GM18909 (cell line): ENCODE measurements around the gene LAMB3.

ENCODE experiments used
- ATAC-seq: cut with Tn5 transposase; IDR thresholded peaks from one replicate; pipeline ENCODE4 v1.9.1; 2021; ENCODE audit warnings: mild to moderate bottlenecking; ENCODE audit not compliant: unreplicated experiment, poor library complexity

Gene LAMB3

DNA sequence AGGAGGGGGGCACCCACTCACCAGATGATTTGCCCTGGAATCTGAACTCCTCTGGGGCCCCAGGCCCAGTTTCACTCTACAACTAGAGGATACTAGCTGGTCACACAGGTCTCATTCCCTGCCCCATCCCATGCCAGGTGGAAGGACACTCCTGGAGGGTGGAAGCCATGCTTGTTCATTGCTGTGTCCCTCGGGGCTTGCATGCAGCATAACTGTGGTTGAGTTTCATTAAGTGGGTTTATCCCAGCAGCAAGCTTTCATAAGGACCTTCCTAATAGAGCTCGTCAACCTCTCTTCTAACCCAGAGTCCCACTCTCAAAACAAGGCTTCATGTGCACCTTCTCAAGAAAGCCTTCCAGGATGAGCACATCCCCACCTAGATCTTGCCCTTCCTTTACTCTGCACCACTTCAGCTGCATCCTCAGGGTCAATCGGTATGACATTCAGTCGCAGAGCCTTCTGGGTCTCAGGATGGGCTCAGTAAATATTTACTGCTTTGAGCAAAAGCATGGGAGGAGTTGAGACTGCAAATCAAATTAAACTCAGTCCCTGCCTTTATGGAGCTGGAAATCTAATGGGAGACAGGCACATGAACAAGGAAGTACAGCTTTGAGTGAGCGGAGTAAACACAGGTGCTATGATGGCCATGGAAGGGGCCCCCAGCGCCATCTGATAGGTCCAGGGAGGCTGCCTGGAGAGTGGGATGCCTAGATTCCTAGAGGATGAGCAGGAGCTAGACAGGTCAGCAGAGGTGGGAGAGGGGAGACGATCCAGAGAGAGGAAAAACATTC, 32.3 kb downstream of the LAMB3 start:
- ATAC-seq, result no peak

DNA sequence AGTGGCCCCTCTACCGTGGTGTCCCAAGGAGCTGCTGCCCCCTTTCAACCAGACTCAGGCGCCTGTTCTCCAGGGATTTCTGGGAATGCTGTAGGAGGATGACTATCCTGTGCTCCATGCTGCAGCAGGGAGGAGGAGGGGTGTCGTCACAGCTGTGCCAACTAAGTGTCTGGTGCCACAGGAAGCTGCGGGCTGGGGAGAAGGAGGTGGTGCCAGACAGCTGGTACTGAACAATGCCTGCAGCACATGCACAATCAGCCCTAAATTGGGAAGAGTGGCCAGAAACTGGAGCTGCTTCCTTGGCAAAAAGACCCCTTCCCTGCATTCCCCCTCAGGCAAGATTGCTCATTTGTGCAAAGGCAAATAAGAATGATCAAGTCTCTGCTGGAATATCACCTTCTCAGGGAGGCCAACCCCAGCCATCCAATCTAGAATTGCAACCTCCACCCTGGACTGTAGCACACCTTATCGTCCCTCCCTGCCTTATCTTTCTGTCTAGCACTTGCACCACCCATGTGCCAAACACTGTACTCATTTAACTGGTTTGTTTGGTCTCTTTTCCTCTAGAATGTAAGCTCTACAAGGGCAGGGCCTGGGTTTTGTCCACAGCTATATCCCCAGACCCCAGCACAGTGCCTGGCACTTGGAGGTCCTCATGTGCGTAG, 33.3 kb downstream of the LAMB3 start:
- no peak for ATAC-seq

DNA sequence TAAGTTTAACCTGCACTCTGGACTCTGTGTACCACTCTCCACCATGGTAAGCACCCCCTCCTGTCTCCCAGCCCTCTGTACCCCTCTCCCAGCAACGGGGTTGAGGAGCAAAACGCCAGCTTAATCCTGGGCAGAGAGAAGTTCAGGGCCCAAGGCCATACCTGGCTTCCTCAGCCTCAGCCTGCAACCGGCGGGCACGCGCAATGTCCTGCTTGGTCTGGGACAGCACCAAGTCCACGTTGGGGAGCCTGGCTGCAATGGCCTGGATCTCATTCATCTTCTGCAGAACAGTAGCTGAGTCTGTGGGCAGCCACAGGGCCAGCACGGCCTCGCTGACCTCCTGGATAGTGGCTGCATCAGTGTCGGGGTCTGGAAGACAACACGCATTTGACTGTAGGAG, 33.9 kb downstream of the LAMB3 start:
- no peak for ATAC-seq

DNA sequence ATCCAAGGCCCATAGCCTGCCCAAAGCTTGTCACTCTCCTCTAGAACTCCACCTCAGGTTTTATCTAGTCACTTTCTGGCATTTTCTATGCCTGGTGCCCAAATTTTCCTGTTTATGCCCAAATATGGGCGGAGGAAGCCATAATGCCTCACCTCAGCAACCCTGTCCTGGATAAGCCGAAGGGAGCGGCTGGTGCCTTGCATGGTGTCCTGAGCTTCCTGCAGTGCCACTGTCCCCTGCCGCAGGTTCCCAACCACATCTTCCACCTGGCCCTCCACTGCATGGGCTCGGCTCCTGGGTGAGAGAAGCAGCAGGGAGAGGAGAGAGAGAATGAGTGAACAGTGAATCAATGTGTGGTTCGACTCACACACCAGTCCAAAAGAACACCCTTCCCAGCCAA, 34.5 kb downstream of the LAMB3 start:
- no peak for ATAC-seq

DNA sequence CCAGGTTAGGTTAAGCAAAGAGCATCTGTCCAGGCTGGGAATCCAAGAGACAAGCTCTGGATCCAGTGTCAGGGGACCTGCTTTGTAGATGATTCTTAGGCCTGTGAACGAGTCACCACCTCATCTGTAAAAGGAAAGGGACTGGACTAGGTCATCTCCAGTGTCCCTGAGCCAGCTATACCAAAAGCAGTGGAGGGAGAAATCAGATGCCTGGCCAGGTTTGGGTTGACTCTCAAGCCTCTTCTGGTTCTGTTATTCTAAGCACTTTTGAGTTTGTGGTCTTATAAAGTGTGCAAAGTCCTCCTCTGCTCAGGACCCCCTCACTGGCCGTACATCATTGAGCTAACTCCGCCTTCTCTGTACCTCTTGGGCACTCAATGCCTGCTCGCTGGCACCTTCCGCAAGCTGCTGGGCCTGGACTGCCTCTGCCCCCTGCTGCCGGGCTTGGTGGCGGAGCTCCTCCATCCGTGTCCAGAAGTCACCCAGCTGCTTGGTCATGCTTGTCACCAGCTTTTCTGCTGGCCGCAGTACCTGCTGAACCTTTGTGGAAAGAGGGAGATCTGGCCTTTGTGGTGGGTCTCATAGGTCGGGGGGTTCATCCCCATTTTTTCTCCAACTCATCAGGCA, 35.1 kb downstream of the LAMB3 start:
- ATAC-seq, result no peak

DNA sequence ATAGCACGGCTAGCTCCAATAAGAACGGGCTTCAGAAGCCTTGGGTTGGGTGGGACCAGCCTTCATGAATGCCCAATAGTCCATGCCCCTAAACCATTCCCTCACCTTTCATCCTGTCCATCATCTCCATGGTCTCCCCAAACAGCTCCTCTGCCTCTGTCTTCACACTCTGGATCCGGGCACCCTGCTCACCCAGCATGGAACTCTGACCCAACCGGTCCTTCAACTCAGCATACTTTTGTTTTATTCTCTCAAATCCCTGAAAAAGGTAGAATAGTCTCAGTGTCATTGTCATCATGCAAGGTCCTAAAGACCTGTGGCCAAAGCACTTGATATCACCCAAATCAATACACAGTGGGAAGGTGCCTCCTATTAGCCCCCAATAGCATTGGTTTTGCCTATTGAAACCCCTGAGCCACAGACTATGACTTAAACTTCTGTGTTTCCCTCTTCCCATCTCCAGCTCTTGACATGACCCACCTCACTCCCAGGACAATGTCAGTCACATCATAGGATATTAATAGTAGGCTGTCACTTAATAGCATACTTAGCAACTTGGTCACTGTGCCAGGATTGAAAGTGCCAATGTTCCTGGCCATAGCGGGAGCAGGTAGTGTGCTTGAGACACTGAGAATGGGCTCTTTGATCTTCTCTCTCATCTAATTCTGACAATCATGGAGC, 35.7 kb downstream of the LAMB3 start:
- no peak for ATAC-seq

DNA sequence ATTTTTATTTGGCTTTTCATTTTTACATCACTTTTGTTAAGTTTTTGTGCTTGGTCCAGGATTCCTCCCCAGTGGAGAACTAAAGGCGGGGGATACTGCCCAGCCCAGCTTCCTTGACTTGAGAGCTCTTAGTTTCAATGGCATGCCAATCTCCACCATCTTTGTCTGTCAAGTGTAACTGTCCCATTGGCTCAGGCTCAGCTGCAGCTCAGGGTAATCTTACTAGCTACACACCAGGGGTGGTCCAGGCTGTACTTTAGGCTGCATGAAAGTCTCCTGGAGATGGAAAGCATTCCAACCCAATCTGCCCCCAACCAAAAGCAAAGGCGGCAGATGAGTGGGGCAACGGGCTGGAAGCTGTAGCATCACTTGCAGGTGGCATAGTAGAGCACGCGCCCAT, 37.3 kb downstream of the LAMB3 start:
- no peak for ATAC-seq

DNA sequence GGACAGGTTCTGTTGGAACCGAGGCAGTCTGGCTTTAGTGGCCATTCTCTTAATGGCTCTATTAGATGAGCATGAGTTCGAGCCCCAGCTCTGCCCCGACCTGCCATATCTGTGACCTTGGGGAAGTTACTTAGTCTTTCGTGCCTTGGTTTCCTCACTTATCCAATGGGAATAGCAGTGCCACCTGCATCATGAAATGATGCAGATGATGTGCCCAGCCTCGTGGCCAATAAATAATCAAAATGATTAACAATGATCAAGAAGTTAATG, 38.1 kb downstream of the LAMB3 start:
- ATAC-seq, result no peak

DNA sequence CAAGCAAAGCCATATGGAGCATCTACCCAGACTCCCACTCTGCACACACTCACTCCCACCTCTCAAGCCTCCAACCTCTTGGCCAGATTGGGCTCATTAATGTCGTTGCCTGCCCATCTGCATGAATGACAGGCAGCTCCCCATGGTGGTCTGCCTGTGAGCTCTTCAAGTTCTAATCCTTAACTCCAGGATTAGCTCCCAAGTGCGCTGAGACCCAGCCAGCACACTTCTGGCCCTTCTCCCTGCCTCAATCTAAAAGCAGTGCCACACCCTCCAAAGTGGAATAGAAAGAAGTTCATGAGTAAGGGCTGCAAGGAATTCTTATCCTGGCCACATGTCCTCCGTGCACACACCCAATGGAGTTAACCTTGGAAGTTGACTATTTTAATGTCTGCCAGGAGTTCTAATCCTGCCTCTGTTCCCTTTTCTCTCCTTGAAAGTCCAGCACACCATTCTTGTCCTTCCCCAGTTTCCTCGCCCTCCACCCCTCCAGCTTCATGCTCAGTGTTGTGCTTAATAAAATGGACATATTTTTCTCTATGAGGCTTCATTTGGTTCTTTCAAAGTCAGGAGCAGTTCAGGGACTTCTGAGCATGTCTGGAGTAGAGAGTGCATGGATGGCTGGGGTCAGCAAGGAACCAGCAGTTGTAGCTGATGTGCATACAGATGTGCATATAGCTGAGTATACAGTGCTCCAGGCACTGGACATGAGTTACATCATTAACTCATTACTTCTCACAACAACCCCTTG, 38.6 kb downstream of the LAMB3 start:
- ATAC-seq, result no peak

DNA sequence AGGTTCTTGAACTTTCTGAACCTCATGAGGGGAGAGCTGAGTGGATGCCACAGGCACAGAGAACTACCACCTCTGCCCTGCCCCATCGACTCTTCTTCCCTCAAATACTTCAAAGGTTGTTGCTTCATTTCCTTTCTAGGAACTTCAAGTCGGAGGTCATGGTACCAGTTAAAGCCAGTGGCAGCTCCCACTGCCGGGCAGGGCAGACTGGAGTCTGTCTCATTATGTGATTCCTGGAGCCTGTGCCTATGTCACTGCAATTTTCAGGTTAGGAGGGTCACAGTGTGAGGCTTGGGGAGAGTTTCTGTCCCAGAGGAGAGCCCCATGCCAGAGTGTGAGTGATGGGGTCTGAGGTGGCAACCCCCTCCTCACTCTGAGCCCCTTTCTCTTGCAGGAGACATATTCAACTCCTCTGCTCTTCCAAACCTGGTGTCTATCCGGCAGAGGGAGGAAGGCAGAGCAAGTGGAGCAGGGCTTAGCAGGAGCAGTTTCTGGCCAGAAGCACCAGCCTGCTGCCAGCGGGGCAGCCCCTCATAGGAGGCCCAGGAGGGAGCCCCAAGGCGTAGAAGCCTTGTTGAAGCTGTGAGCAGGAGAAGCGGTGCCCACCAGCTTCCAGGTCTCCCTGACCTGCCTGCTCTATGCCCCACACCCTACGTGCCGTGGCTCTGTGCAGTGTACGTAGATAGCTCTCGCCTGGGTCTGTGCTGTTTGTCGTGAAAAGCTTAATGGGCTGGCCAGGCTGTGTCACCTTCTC, 39.4 kb downstream of the LAMB3 start:
- ATAC-seq, result no peak

DNA sequence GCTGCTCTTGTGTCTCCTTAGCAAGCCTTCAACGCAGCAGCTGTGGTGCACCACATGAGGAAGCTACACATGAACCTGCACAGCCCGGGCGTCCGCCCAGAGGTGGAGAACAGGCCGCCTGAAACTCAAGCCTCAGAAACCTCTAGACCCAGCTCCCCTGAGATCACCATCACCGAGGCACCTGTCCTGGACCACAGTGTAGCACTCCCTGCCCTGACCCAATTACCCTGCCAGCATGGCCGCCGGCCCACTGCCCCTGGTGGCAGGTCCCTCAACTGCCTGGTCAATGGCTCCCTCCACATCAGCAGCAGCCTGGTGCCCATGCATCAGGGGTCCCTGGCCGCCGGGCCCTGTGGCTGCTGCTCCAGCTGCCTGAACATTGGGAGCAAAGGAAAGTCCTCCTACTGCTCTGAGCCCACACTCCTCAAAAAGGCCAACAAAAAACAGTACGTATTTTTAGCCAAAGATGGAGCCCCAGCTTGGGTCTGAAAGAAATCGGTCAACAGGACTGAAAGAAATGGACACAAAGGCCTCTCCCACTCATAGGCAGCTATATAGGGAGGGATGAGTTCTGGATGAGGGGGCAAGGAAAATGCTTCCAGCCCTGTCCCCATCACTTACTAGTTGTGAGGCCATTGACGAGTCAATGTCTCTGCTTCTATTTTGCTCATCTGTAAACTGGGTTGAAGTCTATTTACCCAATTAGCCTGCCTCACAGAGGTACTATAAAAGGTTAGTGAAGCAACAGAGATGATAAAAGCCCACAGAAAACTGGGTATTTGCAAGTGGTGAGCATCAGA, 40.3 kb downstream of the LAMB3 start:
- ATAC-seq, result peak; percentile 39

DNA sequence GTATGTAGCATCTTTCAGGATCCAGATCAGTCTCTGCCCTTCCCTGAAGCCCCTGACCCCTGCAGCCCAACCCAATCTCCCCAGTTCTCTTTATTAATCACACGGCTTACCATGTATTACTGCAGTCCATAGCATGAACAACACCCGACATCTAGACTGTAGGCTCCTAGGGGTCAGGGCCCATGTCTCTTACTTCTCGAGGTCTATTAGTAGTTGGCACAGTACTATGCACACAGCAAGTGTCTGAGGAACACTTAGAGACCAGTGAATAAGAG, 41.7 kb downstream of the LAMB3 start:
- no peak for ATAC-seq

DNA sequence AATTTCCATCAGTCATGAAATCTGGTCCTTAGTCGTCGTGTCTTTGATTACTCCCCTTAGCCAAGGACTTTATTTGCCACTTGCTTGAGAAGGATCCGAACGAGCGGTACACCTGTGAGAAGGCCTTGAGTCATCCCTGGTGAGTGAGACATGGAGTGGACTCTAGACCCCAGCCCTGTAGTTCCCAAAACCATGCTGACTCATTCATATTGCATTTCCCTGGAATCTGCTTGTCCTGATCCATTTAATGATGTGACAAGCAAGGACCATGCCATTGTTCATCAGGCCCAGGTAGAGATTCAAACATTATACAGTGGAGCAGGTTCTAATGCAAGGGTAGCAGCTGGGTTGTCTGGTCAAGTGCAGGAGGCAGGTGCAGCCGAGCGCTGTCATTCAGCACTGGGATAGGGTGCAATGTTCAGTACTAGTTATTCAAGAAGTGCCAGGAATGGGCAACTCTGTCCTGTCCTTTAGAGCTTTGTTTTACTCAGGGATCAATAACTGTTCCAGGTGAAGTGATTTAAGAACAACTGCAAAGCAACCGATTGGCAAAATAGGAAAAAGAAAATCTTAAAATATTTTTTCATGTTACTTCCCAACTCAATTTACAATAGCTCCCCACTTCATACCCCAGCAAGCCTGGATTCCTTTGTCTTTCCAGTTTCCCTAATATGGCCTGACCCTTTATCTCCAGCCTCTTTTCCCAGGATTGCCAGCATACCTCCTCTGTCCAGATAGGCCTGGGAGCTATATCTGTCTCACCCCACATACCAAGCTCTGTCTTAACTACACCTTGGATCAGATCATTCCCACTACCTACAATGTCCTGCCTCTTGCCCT, 42.2 kb downstream of the LAMB3 start:
- ATAC-seq, result no peak

DNA sequence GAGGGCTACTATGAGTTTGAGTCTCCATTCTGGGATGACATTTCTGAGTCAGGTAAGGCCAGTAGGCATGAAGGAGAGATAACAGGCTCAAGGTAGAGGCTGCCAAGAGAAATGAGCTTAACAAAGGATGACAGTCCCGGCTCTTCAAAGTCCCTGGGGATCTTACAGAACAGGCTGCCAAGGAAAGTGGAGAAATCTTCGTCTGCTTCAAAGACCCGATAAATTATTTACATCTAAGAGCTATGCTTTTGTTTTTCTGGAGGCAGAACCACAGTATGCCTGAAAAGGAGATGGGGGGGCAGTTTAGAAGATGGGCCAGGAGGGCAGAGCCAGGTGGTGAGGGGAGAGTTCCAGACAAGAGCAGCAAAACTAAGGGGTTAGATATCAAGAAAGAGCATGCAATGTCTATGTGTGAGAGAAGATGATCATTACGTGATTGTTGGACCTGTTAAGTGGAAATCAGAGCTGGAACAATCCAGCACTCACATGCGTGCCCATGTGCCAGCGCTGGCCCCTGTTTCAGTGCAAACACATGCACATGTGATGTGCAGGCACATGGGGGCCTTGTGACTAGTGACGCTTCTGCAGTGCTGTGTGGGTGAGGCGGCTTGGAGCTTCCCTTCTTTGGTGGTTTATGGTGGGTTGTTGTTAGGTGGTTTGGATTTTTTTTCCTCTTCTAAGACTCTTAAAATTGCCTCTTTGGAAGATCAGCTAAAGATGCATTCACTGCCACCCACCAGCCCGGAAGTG, 43.0 kb downstream of the LAMB3 start:
- no peak for ATAC-seq

DNA sequence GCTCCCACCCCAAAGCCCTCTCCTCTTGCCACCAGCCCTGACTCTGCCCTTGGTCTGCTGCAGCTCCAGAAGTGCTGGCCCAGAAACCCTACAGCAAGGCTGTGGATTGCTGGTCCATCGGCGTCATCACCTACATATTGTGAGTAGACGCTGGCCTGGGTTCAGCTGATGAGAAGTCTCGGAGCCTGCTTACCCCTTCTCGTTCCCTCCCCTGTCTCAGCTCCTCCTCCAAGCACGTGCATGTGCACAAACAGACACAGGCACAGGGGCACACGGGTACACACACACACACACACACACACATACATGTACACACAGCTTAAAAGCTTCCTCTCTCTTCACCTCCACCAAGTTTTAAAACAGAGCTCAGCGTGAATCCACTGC, 44.4 kb downstream of the LAMB3 start:
- ATAC-seq, result peak; percentile 6

DNA sequence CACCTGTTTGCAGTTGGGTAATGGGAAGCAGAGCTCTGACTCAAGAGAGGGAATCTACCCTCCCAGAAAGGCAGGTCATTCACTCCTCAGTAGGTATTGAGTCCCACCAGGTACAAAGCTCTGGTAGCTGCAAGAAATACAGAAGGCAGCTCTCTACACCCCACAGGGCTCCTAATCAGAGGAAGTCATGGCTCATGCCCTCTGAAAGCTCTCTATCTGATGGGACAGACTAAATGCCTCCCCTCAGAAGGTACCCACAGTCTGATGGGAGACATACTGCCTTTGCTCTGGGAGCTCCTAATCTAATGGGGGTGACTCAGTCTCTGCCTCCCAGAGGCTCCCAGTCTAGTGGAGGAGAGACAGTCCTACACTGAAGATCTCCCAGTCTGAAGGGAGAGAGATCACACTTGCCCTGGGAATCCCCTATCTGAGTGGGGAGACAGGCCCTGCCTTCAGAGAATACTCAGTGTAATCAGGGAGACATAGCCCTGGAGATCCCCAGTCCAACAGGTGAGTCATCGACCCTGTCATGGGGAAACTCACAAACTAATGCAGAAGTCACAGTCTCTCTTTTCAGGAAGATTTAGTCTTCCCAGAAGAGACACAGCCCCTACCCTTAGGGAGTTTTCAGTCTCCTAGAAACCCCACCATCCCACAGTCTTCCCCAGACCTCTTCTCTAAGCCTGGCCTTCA, 45.0 kb downstream of the LAMB3 start:
- peak; percentile 76 for ATAC-seq

DNA sequence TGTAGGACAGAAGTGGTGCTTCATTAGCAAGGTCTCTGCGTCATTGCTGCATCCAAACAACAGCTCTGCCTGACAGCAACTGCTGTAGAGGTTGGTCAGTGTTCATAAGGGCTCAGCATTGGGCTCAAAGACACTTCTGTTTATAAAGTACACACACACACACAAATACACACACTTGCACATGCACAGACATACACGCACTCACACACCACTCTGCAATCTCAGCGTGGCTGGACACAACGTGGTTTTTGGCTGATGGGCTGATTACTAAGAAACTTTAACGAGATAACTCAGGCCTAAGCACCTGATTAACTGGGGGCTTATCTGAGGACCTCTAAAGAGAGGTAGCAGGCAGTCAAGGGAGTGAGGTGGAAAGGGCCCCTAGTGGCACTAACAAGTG, 48.3 kb downstream of the LAMB3 start:
- ATAC-seq, result no peak
